Measurements from ENCODE around the gene PPT2. TPM values are rescaled to one million over a fixed set of nuclear protein-coding genes. Genes with fewer than 3 reads are reported as not detected.

Gene PPT2
- total RNA-seq, 6 donors from 2014 or later, result 7.0 to 64.8 (median 16.8) TPM

GRCh38 chr6:32152769-32153563 lies 975 bp upstream of the PPT2 start:
- H3K4me3 ChIP-seq, result peak overlapping the region in 3 of 4 donors; percentile 54 to 76 (median 60)
- WGBS, 2 donors, result 33 to 51% methylated on average over 35 of the region's 35 CpGs
- ATAC-seq (ENCODE audit: low FRiP score in 2 of 2), result peak; percentile 53 to 67

GRCh38 chr6:32154514-32155161 lies 697 bp downstream of the PPT2 start:
- peaks cover 0 to 31% (median 7%) of the 10 kb centered on the region in 4 donors for H3K36me3 ChIP-seq
- 5% methylated on average over 11 to 34 of the region's 34 CpGs for WGBS, 2 donors
- H3K27me3 ChIP-seq, result peaks cover 0 to 14% (median 6%) of the 10 kb centered on the region in 4 donors
- TF ChIP-seq POLR2A (IDR thresholded peaks at IDR 0.05), result no peak
- no peak for TF ChIP-seq EP300 (IDR thresholded peaks at IDR 0.05)
- TF ChIP-seq POLR2AphosphoS5 (IDR thresholded peaks at IDR 0.05), result no peak
- TF ChIP-seq, protein P1, sequence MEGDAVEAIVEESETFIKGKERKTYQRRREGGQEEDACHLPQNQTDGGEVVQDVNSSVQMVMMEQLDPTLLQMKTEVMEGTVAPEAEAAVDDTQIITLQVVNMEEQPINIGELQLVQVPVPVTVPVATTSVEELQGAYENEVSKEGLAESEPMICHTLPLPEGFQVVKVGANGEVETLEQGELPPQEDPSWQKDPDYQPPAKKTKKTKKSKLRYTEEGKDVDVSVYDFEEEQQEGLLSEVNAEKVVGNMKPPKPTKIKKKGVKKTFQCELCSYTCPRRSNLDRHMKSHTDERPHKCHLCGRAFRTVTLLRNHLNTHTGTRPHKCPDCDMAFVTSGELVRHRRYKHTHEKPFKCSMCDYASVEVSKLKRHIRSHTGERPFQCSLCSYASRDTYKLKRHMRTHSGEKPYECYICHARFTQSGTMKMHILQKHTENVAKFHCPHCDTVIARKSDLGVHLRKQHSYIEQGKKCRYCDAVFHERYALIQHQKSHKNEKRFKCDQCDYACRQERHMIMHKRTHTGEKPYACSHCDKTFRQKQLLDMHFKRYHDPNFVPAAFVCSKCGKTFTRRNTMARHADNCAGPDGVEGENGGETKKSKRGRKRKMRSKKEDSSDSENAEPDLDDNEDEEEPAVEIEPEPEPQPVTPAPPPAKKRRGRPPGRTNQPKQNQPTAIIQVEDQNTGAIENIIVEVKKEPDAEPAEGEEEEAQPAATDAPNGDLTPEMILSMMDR (IDR thresholded peaks at IDR 0.05), result peak; percentile 36 to 74 (median 58)
- ATAC-seq (ENCODE audit: low FRiP score in 2 of 2) (peak; percentile 50 to 75), DNase-seq (peak; percentile 74 to 88)
- peak overlapping the region; percentile 54 to 76 (median 63) for H3K4me3 ChIP-seq
- H3K9me3 ChIP-seq, result no peaks in the 10 kb centered on the region
- peaks cover 31 to 53% (median 36%) of the 10 kb centered on the region in 4 donors for H3K4me1 ChIP-seq
- peak overlapping the region; percentile 79 to 87 (median 85) for H3K27ac ChIP-seq

More at GRCh38 chr6:32152769-32153563, 975 bp upstream of the PPT2 start:
- DNase-seq, result peak in 1 of 2 donors; percentile 30
- peak overlapping the region; percentile 79 to 87 (median 85) for H3K27ac ChIP-seq
- H3K27me3 ChIP-seq, result peaks cover 0 to 31% (median 14%) of the 10 kb centered on the region in 4 donors
- TF ChIP-seq, protein P1 (IDR thresholded peaks at IDR 0.05), result no peak
- no peak for TF ChIP-seq EP300 (IDR thresholded peaks at IDR 0.05)
- no peak for TF ChIP-seq POLR2AphosphoS5 (IDR thresholded peaks at IDR 0.05)
- no peak for TF ChIP-seq POLR2A (IDR thresholded peaks at IDR 0.05)
- no peaks in the 10 kb centered on the region for H3K9me3 ChIP-seq
- peaks cover 0 to 21% (median 3%) of the 10 kb centered on the region in 4 donors for H3K36me3 ChIP-seq
- peaks cover 31 to 63% (median 36%) of the 10 kb centered on the region in 4 donors for H3K4me1 ChIP-seq

DNA sequence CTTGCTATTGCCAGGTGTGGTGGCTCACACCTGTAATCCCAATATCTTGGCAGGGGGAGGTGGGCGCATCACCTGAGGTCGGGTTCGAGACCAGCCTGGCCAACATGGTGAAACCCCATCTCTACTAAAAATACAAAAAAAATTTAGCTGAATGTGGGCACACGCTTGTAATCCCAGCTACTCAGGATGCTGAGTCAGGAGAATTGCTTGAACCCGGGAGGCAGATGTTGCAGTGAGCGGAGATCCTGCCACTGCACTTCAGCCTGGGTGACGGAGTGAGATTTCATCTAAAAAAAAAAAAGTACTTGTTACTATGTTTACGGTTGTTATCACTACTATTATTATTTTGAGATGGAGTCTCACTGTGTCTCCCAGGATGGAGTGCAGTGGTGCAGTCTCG lies 3.0 kb downstream of the PPT2 start:
- no peak for TF ChIP-seq EP300 (IDR thresholded peaks at IDR 0.05)
- TF ChIP-seq POLR2A (IDR thresholded peaks at IDR 0.05), result no peak
- TF ChIP-seq POLR2AphosphoS5 (IDR thresholded peaks at IDR 0.05), result no peak
- TF ChIP-seq, protein P1 (IDR thresholded peaks at IDR 0.05), result no peak
- DNase-seq (no peak), ATAC-seq (ENCODE audit: low FRiP score in 2 of 2) (no peak)
- Histone ChIP-seq H3K27ac (no peak overlapping the region), H3K4me3 (no peak overlapping the region), H3K27me3 (peaks cover 0 to 4% (median 0%) of the 10 kb centered on the region in 4 donors), H3K36me3 (peaks cover 0 to 33% (median 7%) of the 10 kb centered on the region in 4 donors), H3K9me3 (no peaks in the 10 kb centered on the region), H3K4me1 (peaks cover 29 to 39% (median 34%) of the 10 kb centered on the region in 4 donors)
- WGBS, 2 donors, result 84 to 92% methylated on average over 9 of the region's 9 CpGs

GRCh38 chr6:32158052-32158451 lies 4.1 kb downstream of the PPT2 start:
- TF ChIP-seq, protein P1 (IDR thresholded peaks at IDR 0.05), result no peak
- TF ChIP-seq POLR2AphosphoS5 (IDR thresholded peaks at IDR 0.05) (no peak), POLR2A (IDR thresholded peaks at IDR 0.05) (no peak), EP300 (IDR thresholded peaks at IDR 0.05) (no peak)
- Histone ChIP-seq H3K4me3 (no peak overlapping the region), H3K4me1 (peaks cover 18 to 27% (median 24%) of the 10 kb centered on the region in 4 donors), H3K27me3 (no peaks in the 10 kb centered on the region), H3K9me3 (no peaks in the 10 kb centered on the region), H3K36me3 (peaks cover 0 to 33% (median 10%) of the 10 kb centered on the region in 4 donors), H3K27ac (no peak overlapping the region)
- DNase-seq, result no peak
- ATAC-seq (ENCODE audit: low FRiP score in 2 of 2), result no peak
